ENCODE measurements around the gene BNIP1. TPM values are rescaled to one million over a fixed set of nuclear protein-coding genes. Genes with fewer than 3 reads are reported as not detected.
"Not testable (repeated sequence)": the region's sequence is repeated elsewhere in the genome, so short reads cannot be mapped to it uniquely, and the experiment has no call there.

Gene BNIP1
- total RNA-seq, 1 donor from 2014 or later: 14.4 TPM

GRCh38 chr5:173108914-173109313 lies 35.4 kb upstream of the BNIP1 start:
- Histone ChIP-seq H3K4me3 (ENCODE audit: low read depth, low read length) (no peak overlapping the region), H3K36me3 (ENCODE audit: control insufficient read depth, insufficient read depth, low read length) (no peaks in the 10 kb centered on the region), H3K27me3 (ENCODE audit: control insufficient read depth, insufficient read depth, low read length) (no peaks in the 10 kb centered on the region)
- no peak for DNase-seq (ENCODE audit: low read depth)
- no peak for TF ChIP-seq CTCF (IDR thresholded peaks at IDR 0.05; ENCODE audit: insufficient read depth, low read length, poor library complexity, severe bottlenecking)

GRCh38 chr5:173114536-173114935 lies 29.8 kb upstream of the BNIP1 start:
- no peaks in the 10 kb centered on the region for H3K27me3 ChIP-seq (ENCODE audit: control insufficient read depth, insufficient read depth, low read length)
- H3K4me3 ChIP-seq (ENCODE audit: low read depth, low read length): no peak overlapping the region
- TF ChIP-seq CTCF (IDR thresholded peaks at IDR 0.05; ENCODE audit: insufficient read depth, low read length, poor library complexity, severe bottlenecking): no peak
- no peak for DNase-seq (ENCODE audit: low read depth)
- H3K36me3 ChIP-seq (ENCODE audit: control insufficient read depth, insufficient read depth, low read length): no peaks in the 10 kb centered on the region

- no peak for DNase-seq (ENCODE audit: low read depth)
- no peak overlapping the region for H3K4me3 ChIP-seq (ENCODE audit: low read depth, low read length)
- no peaks in the 10 kb centered on the region for H3K36me3 ChIP-seq (ENCODE audit: control insufficient read depth, insufficient read depth, low read length)
- no peaks in the 10 kb centered on the region for H3K27me3 ChIP-seq (ENCODE audit: control insufficient read depth, insufficient read depth, low read length)
- TF ChIP-seq CTCF (IDR thresholded peaks at IDR 0.05; ENCODE audit: insufficient read depth, low read length, poor library complexity, severe bottlenecking): no peak
Observed at GRCh38 chr5:173119719-173120118, 24.6 kb upstream of the BNIP1 start.

- H3K4me3 ChIP-seq (ENCODE audit: low read depth, low read length): no peak overlapping the region
- no peaks in the 10 kb centered on the region for H3K36me3 ChIP-seq (ENCODE audit: control insufficient read depth, insufficient read depth, low read length)
- TF ChIP-seq CTCF (IDR thresholded peaks at IDR 0.05; ENCODE audit: insufficient read depth, low read length, poor library complexity, severe bottlenecking): no peak
- DNase-seq (ENCODE audit: low read depth): no peak
- H3K27me3 ChIP-seq (ENCODE audit: control insufficient read depth, insufficient read depth, low read length): no peaks in the 10 kb centered on the region
Observed at GRCh38 chr5:173123416-173123815, 20.9 kb upstream of the BNIP1 start.

- H3K27me3 ChIP-seq (ENCODE audit: control insufficient read depth, insufficient read depth, low read length); DNase-seq (ENCODE audit: low read depth); H3K4me3 ChIP-seq (ENCODE audit: low read depth, low read length); H3K36me3 ChIP-seq (ENCODE audit: control insufficient read depth, insufficient read depth, low read length): not testable (repeated sequence)
Observed at GRCh38 chr5:173132166-173132565, 12.2 kb upstream of the BNIP1 start.

- no peak for DNase-seq (ENCODE audit: low read depth)
- no peaks in the 10 kb centered on the region for H3K27me3 ChIP-seq (ENCODE audit: control insufficient read depth, insufficient read depth, low read length)
- no peak for TF ChIP-seq CTCF (IDR thresholded peaks at IDR 0.05; ENCODE audit: insufficient read depth, low read length, poor library complexity, severe bottlenecking)
- no peaks in the 10 kb centered on the region for H3K36me3 ChIP-seq (ENCODE audit: control insufficient read depth, insufficient read depth, low read length)
- H3K4me3 ChIP-seq (ENCODE audit: low read depth, low read length): no peak overlapping the region
Observed at GRCh38 chr5:173138707-173139106, 5.6 kb upstream of the BNIP1 start.
